ENCODE results near the gene LMTK2. TPM values are rescaled to one million over a fixed set of nuclear protein-coding genes. Genes with fewer than 3 reads are reported as not detected.

Gene LMTK2
- total RNA-seq, 1 donor: 11.2 TPM

DNA sequence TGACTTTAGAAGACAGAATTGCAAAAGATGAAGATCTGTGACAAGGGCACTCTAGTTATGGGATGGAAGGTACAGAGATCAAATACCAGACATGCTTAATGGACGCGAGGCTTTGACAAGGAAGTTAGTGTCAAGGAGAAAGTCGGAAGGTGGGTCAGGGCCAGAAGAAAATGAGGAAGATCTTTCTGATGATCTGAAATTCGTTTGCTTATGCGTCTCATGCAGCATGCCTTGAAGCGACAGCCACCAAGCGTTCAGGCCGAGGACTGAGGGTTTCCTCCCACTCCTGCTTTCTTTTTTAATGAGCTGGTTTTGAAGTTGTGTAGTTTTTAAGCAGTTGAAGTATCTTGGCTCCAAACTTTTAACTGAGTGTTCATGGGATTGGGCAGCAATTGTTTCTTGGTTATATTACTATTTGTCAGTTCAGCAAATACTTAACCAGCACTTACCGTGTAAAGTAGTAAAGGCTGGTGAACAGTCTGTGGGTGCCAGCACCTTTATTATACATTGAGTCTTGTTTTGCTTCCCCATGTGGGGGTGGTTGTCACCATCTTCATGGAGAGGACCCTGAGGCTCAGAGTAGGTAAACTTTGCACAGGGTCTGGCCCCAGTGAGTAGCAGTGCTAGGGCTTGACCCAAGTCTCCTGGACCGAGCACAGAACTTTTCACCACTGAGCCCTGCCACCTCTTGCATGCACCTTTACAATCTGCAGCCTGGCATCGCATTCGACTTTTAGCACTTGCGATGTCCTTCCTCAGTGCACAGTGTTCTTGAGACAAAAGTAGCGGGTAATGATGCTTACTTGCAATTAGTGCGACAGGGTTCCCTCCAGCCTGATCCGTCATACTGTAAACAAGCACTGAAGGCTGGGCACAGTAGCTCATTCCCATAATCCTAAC, 90.3 kb downstream of the LMTK2 start:
- DNase-seq (ENCODE audit: low read depth): no peak

DNA sequence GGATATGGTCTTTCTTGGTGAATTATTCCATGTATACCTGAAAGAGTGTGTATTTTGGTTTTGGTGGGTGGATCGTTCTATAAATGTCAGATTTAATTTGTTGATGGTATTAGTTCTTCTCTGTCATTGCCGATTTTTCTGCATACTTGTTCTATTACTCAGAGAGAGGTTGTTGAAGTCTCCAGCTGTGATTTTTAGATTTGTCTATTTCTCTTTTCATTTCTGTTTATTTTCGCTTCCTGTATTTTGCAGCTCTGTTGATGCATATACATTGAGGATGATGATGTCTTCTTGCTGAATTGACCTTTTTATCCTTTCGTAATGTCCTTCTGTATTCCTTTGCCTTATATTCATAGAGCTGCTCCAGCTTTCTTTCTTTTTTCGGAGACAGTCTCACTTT, 92.5 kb downstream of the LMTK2 start:
- DNase-seq (ENCODE audit: low read depth): no peak
- TF ChIP-seq, protein P1, sequence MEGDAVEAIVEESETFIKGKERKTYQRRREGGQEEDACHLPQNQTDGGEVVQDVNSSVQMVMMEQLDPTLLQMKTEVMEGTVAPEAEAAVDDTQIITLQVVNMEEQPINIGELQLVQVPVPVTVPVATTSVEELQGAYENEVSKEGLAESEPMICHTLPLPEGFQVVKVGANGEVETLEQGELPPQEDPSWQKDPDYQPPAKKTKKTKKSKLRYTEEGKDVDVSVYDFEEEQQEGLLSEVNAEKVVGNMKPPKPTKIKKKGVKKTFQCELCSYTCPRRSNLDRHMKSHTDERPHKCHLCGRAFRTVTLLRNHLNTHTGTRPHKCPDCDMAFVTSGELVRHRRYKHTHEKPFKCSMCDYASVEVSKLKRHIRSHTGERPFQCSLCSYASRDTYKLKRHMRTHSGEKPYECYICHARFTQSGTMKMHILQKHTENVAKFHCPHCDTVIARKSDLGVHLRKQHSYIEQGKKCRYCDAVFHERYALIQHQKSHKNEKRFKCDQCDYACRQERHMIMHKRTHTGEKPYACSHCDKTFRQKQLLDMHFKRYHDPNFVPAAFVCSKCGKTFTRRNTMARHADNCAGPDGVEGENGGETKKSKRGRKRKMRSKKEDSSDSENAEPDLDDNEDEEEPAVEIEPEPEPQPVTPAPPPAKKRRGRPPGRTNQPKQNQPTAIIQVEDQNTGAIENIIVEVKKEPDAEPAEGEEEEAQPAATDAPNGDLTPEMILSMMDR (IDR thresholded peaks at IDR 0.05; ENCODE audit: insufficient read depth, low read depth, low read length): no peak
- no peak overlapping the region for H3K4me3 ChIP-seq (ENCODE audit: low read depth, low read length)

More for the DNA sequence above, 90.3 kb downstream of the LMTK2 start:
- TF ChIP-seq, protein P1 (IDR thresholded peaks at IDR 0.05; ENCODE audit: insufficient read depth, low read depth, low read length): no peak
- H3K4me3 ChIP-seq (ENCODE audit: low read depth, low read length): no peak overlapping the region

GRCh38 chr7:98200364-98200763, 93.7 kb downstream of the LMTK2 start:
- TF ChIP-seq, protein P1 (IDR thresholded peaks at IDR 0.05; ENCODE audit: insufficient read depth, low read depth, low read length): no peak
- no peak overlapping the region for H3K4me3 ChIP-seq (ENCODE audit: low read depth, low read length)
- DNase-seq (ENCODE audit: low read depth): no peak

GRCh38 chr7:98202367-98203195, 95.9 kb downstream of the LMTK2 start:
- TF ChIP-seq, protein P1 (IDR thresholded peaks at IDR 0.05; ENCODE audit: insufficient read depth, low read depth, low read length): no peak
- DNase-seq (ENCODE audit: low read depth): no peak
- no peak overlapping the region for H3K4me3 ChIP-seq (ENCODE audit: low read depth, low read length)

- DNase-seq (ENCODE audit: low read depth): no peak
- TF ChIP-seq, protein P1 (IDR thresholded peaks at IDR 0.05; ENCODE audit: insufficient read depth, low read depth, low read length): no peak
- no peak overlapping the region for H3K4me3 ChIP-seq (ENCODE audit: low read depth, low read length)
Measured at GRCh38 chr7:98203261-98203963, 96.8 kb downstream of the LMTK2 start.

DNA sequence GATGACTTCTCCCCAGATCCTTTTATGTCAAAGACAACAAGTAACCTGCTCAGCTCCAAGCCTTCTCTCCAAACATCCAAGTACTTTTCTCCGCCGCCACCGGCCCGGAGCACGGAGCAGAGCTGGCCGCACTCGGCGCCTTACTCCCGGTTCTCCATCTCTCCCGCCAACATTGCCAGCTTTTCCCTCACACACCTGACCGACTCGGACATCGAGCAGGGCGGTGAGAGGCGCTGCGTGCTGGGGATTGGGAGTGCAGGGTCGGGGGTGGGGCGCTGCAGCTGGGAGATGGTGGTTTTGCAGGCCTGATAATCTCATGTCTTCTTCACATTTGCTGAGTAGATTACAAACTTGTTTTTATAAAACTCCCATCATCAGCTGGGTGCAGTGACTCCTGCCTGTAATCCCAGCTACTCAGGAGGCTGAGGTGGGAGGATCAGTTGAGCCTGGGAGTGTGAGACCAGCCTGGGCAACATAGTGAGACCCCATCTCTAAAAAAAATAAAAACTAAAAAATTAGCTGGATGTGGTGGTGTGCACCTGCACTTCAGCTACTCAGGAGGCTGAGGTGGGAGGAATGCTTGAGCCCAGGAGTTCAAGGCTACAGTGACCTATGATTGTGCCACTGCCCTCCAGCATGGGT, 97.4 kb downstream of the LMTK2 start:
- TF ChIP-seq, protein P1 (IDR thresholded peaks at IDR 0.05; ENCODE audit: insufficient read depth, low read depth, low read length): no peak
- no peak for DNase-seq (ENCODE audit: low read depth)

More for the DNA sequence above, 97.4 kb downstream of the LMTK2 start:
- no peak overlapping the region for H3K4me3 ChIP-seq (ENCODE audit: low read depth, low read length)
